Liver (tissue), 9 donors: ENCODE data around the gene BASP1. TPM values are rescaled to one million over a fixed set of nuclear protein-coding genes. Genes with fewer than 3 reads are reported as not detected.

Experiments used
- DNase-seq: peaks from one replicate; pipeline ENCODE4 v3.0.0-alpha.2; 2017; ENCODE audit warnings: low spot score
- H3K27ac ChIP-seq, 2 donors: one replicate each; pipeline ENCODE4 v1.7.0; 2013; ENCODE audit warnings: inconsistent platforms in 2 of 2, low read length in 2 of 2, control low read depth in 1 of 2, low read depth in 1 of 2, mild to moderate bottlenecking in 1 of 2
- H3K27me3 ChIP-seq, 4 donors: one replicate each; pipeline versions ENCODE4 v1.6.1 to v1.7.0; 2013; ENCODE audit warnings: low read length in 3 of 4, inconsistent platforms in 1 of 4, mild to moderate bottlenecking in 1 of 4, moderate library complexity in 1 of 4; ENCODE audit not compliant: control insufficient read depth in 4 of 4, insufficient read depth in 4 of 4
- H3K36me3 ChIP-seq, 4 donors: one replicate each; pipeline versions ENCODE4 v1.6.1 to v1.7.0; 2013; ENCODE audit warnings: low read length in 3 of 4, mild to moderate bottlenecking in 3 of 4, low read depth in 1 of 4, moderate library complexity in 1 of 4; ENCODE audit not compliant: control insufficient read depth in 4 of 4, insufficient read depth in 3 of 4
- H3K4me1 ChIP-seq, 4 donors: one replicate each; pipeline versions ENCODE4 v1.6.1 to v1.7.0; 2013; ENCODE audit warnings: low read length in 3 of 4, mild to moderate bottlenecking in 3 of 4, moderate library complexity in 1 of 4; ENCODE audit not compliant: control insufficient read depth in 4 of 4, insufficient read depth in 4 of 4
- H3K4me3 ChIP-seq, 3 donors: one replicate each; pipeline versions ENCODE4 v1.6.1 to v1.7.0; 2013; ENCODE audit warnings: low read length in 3 of 3, control low read depth in 1 of 3, low read depth in 1 of 3, mild to moderate bottlenecking in 1 of 3
- H3K9ac ChIP-seq, 2 donors: one replicate each; pipeline ENCODE4 v1.7.0; 2013; ENCODE audit warnings: low read length in 2 of 2, mild to moderate bottlenecking in 2 of 2, moderate library complexity in 2 of 2, control low read depth in 1 of 2, low read depth in 1 of 2
- H3K9me3 ChIP-seq, 4 donors: one replicate each; pipeline versions ENCODE4 v1.6.1 to v1.7.0; 2013; ENCODE audit warnings: low read length in 3 of 4; ENCODE audit not compliant: control insufficient read depth in 4 of 4
- ATF3 ChIP-seq: IDR thresholded peaks from 2 replicates; pipeline ENCODE4 v1.6.1; 2016; ENCODE audit warnings: antibody characterized with exemption
- CTCF ChIP-seq: fragments of 150-350 bp; IDR thresholded peaks from 2 replicates; pipeline ENCODE4 v1.5.1; 2017; ENCODE audit warnings: improper control_type of control experiment, low read depth, low read length; ENCODE audit not compliant: missing input control
- EGR1 ChIP-seq, 2 donors: IDR thresholded peaks; 2 replicates each; pipeline ENCODE4 v1.6.1; 2016 to 2018; ENCODE audit warnings: antibody characterized with exemption in 2 of 2, low read depth in 2 of 2
- FOXA1 ChIP-seq: IDR thresholded peaks from 2 replicates; pipeline ENCODE4 v1.6.1; 2016; ENCODE audit warnings: antibody characterized with exemption
- FOXA2 ChIP-seq: IDR thresholded peaks from 2 replicates; pipeline ENCODE4 v1.6.1; 2016; ENCODE audit warnings: antibody characterized with exemption
- GABPA ChIP-seq, 2 donors: IDR thresholded peaks in 1 of 2; conservative IDR thresholded peaks in 1 of 2; 2 replicates each; pipeline ENCODE4 v1.6.1; 2016; ENCODE audit warnings: antibody characterized with exemption in 2 of 2, mild to moderate bottlenecking in 1 of 2, moderate library complexity in 1 of 2
- HNF4A ChIP-seq, 2 donors: conservative IDR thresholded peaks; 2 replicates each; pipeline ENCODE4 v1.6.1; 2016; ENCODE audit warnings: antibody characterized with exemption in 2 of 2, mild to moderate bottlenecking in 2 of 2
- HNF4G ChIP-seq: IDR thresholded peaks from 2 replicates; pipeline ENCODE4 v1.6.1; 2016; ENCODE audit warnings: antibody characterized with exemption
- JUND ChIP-seq, 2 donors: IDR thresholded peaks; 2 replicates each; pipeline ENCODE4 v1.6.1; 2016; ENCODE audit warnings: antibody characterized with exemption in 2 of 2
- MAX ChIP-seq: IDR thresholded peaks from 2 replicates; pipeline ENCODE4 v1.6.1; 2016; ENCODE audit warnings: antibody characterized with exemption
- NR2F2 ChIP-seq: IDR thresholded peaks from 2 replicates; pipeline ENCODE4 v1.6.1; 2016; ENCODE audit warnings: antibody characterized with exemption
- RAD21 ChIP-seq, 2 donors: IDR thresholded peaks; 2 replicates each; pipeline ENCODE4 v1.6.1; 2016; ENCODE audit warnings: antibody characterized with exemption in 2 of 2, mild to moderate bottlenecking in 2 of 2
- REST ChIP-seq: IDR thresholded peaks from 2 replicates; pipeline ENCODE4 v1.6.1; 2016; ENCODE audit warnings: antibody characterized with exemption, mild to moderate bottlenecking
- RXRA ChIP-seq, 2 donors: IDR thresholded peaks; 2 replicates each; pipeline ENCODE4 v1.6.1; 2017 to 2018; ENCODE audit warnings: antibody characterized with exemption in 2 of 2, mild to moderate bottlenecking in 1 of 2
- SP1 ChIP-seq: IDR thresholded peaks from 2 replicates; pipeline ENCODE4 v1.6.1; 2018; ENCODE audit warnings: antibody characterized with exemption, mild to moderate bottlenecking
- TAF1 ChIP-seq: conservative IDR thresholded peaks from 2 replicates; pipeline ENCODE4 v1.6.1; 2016; ENCODE audit warnings: antibody characterized with exemption, mild to moderate bottlenecking
- YY1 ChIP-seq: IDR thresholded peaks from 2 replicates; pipeline ENCODE4 v1.6.1; 2016; ENCODE audit warnings: antibody characterized with exemption, mild to moderate bottlenecking
- ZBTB33 ChIP-seq: IDR thresholded peaks from 2 replicates; pipeline ENCODE4 v1.6.1; 2016; ENCODE audit warnings: antibody characterized with exemption
- WGBS: extraction: QIAGEN DNeasy Blood & Tissue Kit; methylation state at CpG from one replicate; pipeline ENCODE4 v1.1.7; 2013; 5-methylcytosine and 5-hydroxymethylcytosine counted together
- polyA plus RNA-seq, 2 donors: library from polyadenylated mRNA; stranded (reverse) in 1 of 2; unstranded in 1 of 2; fragments of 200-250 nt in 1 of 2; fragments of >200 nt in 1 of 2; fragmentation: Nextera tagmentation in 1 of 2; extraction: Ambion mirVana in 1 of 2; gene quantifications; one replicate each; pipeline versions ENCODE4 v1.2.1 to v1.2.3, GENCODE V29; 2013 to 2015
- total RNA-seq, 2 donors: library from RNA; depleted of rRNA; stranded (reverse); fragments of >200 nt; gene quantifications; one replicate each; pipeline ENCODE4 v1.2.3, GENCODE V29; 2014
- donor health status: healthy.
- donor health status: healthy.
- donor health status: healthy.
- donor health status: healthy.
- donor health status: healthy.

Gene BASP1
- total and polyA plus RNA-seq, 4 donors: 1.2 to 17.0 (median 5.4) TPM

GRCh38 chr5:17174965-17175364, 42.5 kb upstream of the BASP1 start:
- WGBS: 73% methylated on average over 5 of the region's 5 CpGs
- Histone ChIP-seq H3K9me3 (no peaks in the 10 kb centered on the region), H3K27me3 (no peaks in the 10 kb centered on the region), H3K36me3 (no peaks in the 10 kb centered on the region), H3K4me1 (no peaks in the 10 kb centered on the region), H3K27ac (no peak overlapping the region), H3K4me3 (no peak overlapping the region), H3K9ac (no peak overlapping the region)
- DNase-seq: no peak
- TF ChIP-seq HNF4G (no peak), EGR1 (IDR thresholded peaks at IDR 0.05; ENCODE audit: low read depth in 2 of 2) (no peak)

- DNase-seq: no peak
- Histone ChIP-seq H3K27me3 (no peaks in the 10 kb centered on the region), H3K4me3 (no peak overlapping the region), H3K9me3 (no peaks in the 10 kb centered on the region), H3K27ac (no peak overlapping the region), H3K9ac (no peak overlapping the region), H3K4me1 (no peaks in the 10 kb centered on the region), H3K36me3 (no peaks in the 10 kb centered on the region)
- TF ChIP-seq FOXA1: no peak
- no peak for TF ChIP-seq HNF4G
- 68% methylated on average over 6 of the region's 6 CpGs for WGBS
These were observed 39.7 kb upstream of the BASP1 start for GRCh38 chr5:17177501-17178372.

DNA sequence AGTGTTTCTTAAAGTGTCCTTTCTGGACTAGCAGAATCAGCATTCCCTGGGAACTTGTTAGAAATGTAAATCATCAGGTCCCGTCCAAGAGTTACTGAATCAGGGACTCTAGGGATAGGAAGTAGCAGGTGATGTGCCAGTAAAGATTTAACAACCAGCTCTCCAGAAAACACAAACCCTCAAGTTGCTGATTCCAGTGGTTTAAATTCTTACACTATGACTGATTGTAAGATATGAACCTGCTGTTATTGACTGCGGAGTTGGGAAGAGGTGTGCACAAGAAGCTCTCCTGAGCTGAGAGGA, 39.1 kb upstream of the BASP1 start:
- no peaks in the 10 kb centered on the region for H3K27me3 ChIP-seq
- H3K27ac ChIP-seq: no peak overlapping the region
- no peaks in the 10 kb centered on the region for H3K4me1 ChIP-seq
- H3K4me3 ChIP-seq: no peak overlapping the region
- H3K9me3 ChIP-seq: no peaks in the 10 kb centered on the region
- H3K36me3 ChIP-seq: no peaks in the 10 kb centered on the region
- H3K9ac ChIP-seq: no peak overlapping the region
- TF ChIP-seq REST (no peak), SP1 (no peak), RXRA (IDR thresholded peaks at IDR 0.05) (no peak), JUND (IDR thresholded peaks at IDR 0.05) (no peak), MAX (no peak), CTCF (no peak), EGR1 (IDR thresholded peaks at IDR 0.05; ENCODE audit: low read depth in 2 of 2) (no peak), NR2F2 (no peak), HNF4G (no peak), YY1 (no peak), GABPA (IDR thresholded peaks at IDR 0.05 in 1 of 2, conservative IDR thresholded peaks at IDR 0.05 in 1 of 2) (no peak), FOXA2 (no peak), RAD21 (IDR thresholded peaks at IDR 0.05) (no peak), TAF1 (no peak), ATF3 (no peak), ZBTB33 (no peak), HNF4A (conservative IDR thresholded peaks at IDR 0.05) (no peak)
- no peak for DNase-seq
- 79% methylated on average over 2 of the region's 2 CpGs for WGBS
